ENCODE measurements around the gene SELENON. TPM values are rescaled to one million over a fixed set of nuclear protein-coding genes. Genes with fewer than 3 reads are reported as not detected.

Gene SELENON
- total and polyA plus RNA-seq, 7 experiments from 2014 or later, result 2.6 to 27.7 (median 25.2) TPM

- Histone ChIP-seq H3K4me1 (ENCODE audit: control insufficient read depth in 2 of 2, insufficient read depth in 2 of 2, low read length in 2 of 2) (peaks cover 9 to 10% of the 10 kb centered on the region in 2 donors), H3K27me3 (ENCODE audit: control insufficient read depth in 2 of 2, insufficient read depth in 2 of 2, low read length in 2 of 2) (no peaks in the 10 kb centered on the region), H3K4me3 (ENCODE audit: low read length) (no peak overlapping the region), H3K27ac (ENCODE audit: low read depth, low read length) (no peak overlapping the region), H3K9me3 (ENCODE audit: control insufficient read depth in 2 of 3, low read length in 3 of 3) (no peaks in the 10 kb centered on the region), H3K36me3 (ENCODE audit: control insufficient read depth in 2 of 3, insufficient read depth in 3 of 3, low read length in 3 of 3) (no peaks in the 10 kb centered on the region)
- H3K27me3 Mint-ChIP-seq, result no peaks in the 10 kb centered on the region
- H3K4me3 Mint-ChIP-seq, result no peak overlapping the region
- peaks cover 0 to 26% (median 24%) of the 10 kb centered on the region in 7 donors for H3K4me1 Mint-ChIP-seq
- DNase-seq (no peak), ATAC-seq (no peak)
- peaks cover 0 to 9% (median 0%) of the 10 kb centered on the region in 5 donors for H3K36me3 Mint-ChIP-seq
- H3K9me3 Mint-ChIP-seq, result no peaks in the 10 kb centered on the region
- intact Hi-C loops (cut with micrococcal nuclease), result no loop called here
- ChIA-PET POLR2A (interaction anchor here (0.9 to 1.3 kb wide), 2 partner anchors 12 to 17 kb away, joined by 3 read pairs; no protein-coding TSS in a partner anchor), CTCF (interaction anchor here (1.1 kb wide), 1 partner anchor 135 kb away, joined by 4 read pairs; the partner anchor contains the start of gene PAFAH2)
- H3K27ac Mint-ChIP-seq, result peak overlapping the region in 1 of 9 donors; percentile 67
These were observed 62.9 kb downstream of the SELENON start for GRCh38 chr1:25862785-25863485.

DNA sequence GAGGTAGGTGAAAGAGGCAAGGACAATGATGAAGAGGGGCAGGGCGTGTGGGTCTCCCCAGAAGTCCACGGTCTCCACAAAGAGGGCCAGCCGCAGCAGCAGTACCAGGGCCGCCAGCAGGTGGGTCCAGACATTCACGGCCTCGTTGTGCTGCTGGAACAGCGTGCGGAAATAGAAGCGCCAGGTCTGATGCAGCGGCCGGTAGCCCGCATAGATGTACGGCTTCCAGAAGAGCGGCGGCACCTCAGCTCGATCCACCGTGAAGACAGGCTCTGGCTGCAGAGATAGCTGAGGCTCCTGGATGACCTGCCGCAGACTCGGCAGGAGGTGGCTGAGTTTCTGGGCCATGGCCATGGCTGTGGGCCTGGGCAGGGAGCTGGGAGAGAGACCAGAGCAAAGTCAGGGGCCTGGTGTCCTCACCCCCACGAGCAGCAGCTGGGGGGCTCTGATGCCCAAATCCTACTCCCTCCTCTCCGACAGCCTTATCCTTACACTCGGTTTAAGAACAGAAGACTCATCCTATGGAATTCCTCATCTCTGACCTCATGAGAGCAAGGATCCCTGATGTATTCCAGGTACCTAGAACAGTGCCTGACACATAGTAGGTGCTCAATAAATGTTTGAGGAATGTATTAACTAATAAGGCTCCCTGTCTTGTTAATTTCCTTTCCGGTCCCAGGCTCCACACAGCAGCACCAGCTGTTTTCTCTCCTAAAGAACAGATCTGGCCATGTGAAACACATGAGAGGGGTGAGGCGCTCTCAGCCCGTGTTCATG is 63.7 kb downstream of the SELENON start:
- H3K4me1 ChIP-seq (ENCODE audit: control insufficient read depth in 2 of 2, insufficient read depth in 2 of 2, low read length in 2 of 2), result peaks cover 8 to 9% of the 10 kb centered on the region in 2 donors
- no peaks in the 10 kb centered on the region for H3K27me3 ChIP-seq (ENCODE audit: control insufficient read depth in 2 of 2, insufficient read depth in 2 of 2, low read length in 2 of 2)
- Mint-ChIP-seq H3K27me3 (no peaks in the 10 kb centered on the region), H3K4me3 (no peak overlapping the region), H3K27ac (peak overlapping the region in 1 of 9 donors; percentile 67), H3K4me1 (peaks cover 0 to 25% (median 18%) of the 10 kb centered on the region in 7 donors), H3K9me3 (no peaks in the 10 kb centered on the region), H3K36me3 (peaks cover 0 to 9% (median 0%) of the 10 kb centered on the region in 5 donors)
- intact Hi-C loops (cut with micrococcal nuclease), result no loop called here
- no peaks in the 10 kb centered on the region for H3K9me3 ChIP-seq (ENCODE audit: control insufficient read depth in 2 of 3, low read length in 3 of 3)
- no peak for ATAC-seq
- ChIA-PET CTCF (interaction anchor here (0.6 to 1.1 kb wide), 3 partner anchors 27 to 291 kb away, joined by 3 read pairs; partner anchors contain the start of gene PAFAH2), POLR2A (interaction anchor here (0.6 kb wide), 1 partner anchor 131 kb away, joined by 3 read pairs; no protein-coding TSS in a partner anchor)
- H3K36me3 ChIP-seq (ENCODE audit: control insufficient read depth in 2 of 3, insufficient read depth in 3 of 3, low read length in 3 of 3), result no peaks in the 10 kb centered on the region
- no peak overlapping the region for H3K4me3 ChIP-seq (ENCODE audit: low read length)
- no peak for DNase-seq
- H3K27ac ChIP-seq (ENCODE audit: low read depth, low read length), result no peak overlapping the region

DNA sequence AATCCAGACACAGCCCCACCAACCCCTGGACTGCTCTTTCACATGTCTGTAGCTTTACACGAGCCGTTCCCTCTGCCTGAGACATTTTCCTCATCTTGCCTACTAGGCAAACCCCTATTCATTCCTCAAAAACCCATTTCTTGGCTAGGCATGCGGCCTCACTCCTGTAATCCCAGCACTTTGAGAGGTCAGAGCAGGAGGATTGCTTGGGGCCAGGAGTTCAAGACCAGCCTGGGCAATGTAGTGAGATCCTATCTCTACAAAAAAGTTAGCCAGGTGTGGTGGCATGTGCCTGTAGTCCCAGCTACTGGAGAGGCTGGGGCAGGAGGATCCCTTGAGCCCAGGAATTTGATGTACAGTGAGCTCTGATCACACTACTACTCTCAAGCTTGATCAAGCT is 64.4 kb downstream of the SELENON start:
- no peak overlapping the region for H3K27ac ChIP-seq (ENCODE audit: low read depth, low read length)
- H3K4me1 ChIP-seq (ENCODE audit: control insufficient read depth in 2 of 2, insufficient read depth in 2 of 2, low read length in 2 of 2), result peaks cover 3 to 4% of the 10 kb centered on the region in 2 donors
- no peak for DNase-seq
- ChIA-PET POLR2A (interaction anchor here (0.6 to 1.2 kb wide), 2 partner anchors 14 to 130 kb away, joined by 3 read pairs; no protein-coding TSS in a partner anchor), CTCF (interaction anchor here (0.9 to 1.1 kb wide), 2 partner anchors 29 to 291 kb away, joined by 3 read pairs; no protein-coding TSS in a partner anchor)
- no peaks in the 10 kb centered on the region for H3K27me3 Mint-ChIP-seq
- H3K27me3 ChIP-seq (ENCODE audit: control insufficient read depth in 2 of 2, insufficient read depth in 2 of 2, low read length in 2 of 2), result no peaks in the 10 kb centered on the region
- intact Hi-C loops (cut with micrococcal nuclease), result no loop called here
- no peaks in the 10 kb centered on the region for H3K9me3 ChIP-seq (ENCODE audit: control insufficient read depth in 2 of 3, low read length in 3 of 3)
- peaks cover 0 to 17% (median 12%) of the 10 kb centered on the region in 7 donors for H3K4me1 Mint-ChIP-seq
- no peak for ATAC-seq
- H3K36me3 ChIP-seq (ENCODE audit: control insufficient read depth in 2 of 3, insufficient read depth in 3 of 3, low read length in 3 of 3), result no peaks in the 10 kb centered on the region
- no peaks in the 10 kb centered on the region for H3K9me3 Mint-ChIP-seq
- H3K4me3 Mint-ChIP-seq, result no peak overlapping the region
- H3K27ac Mint-ChIP-seq, result no peak overlapping the region
- H3K4me3 ChIP-seq (ENCODE audit: low read length), result no peak overlapping the region
- H3K36me3 Mint-ChIP-seq, result peaks cover 0 to 9% (median 0%) of the 10 kb centered on the region in 5 donors

DNA sequence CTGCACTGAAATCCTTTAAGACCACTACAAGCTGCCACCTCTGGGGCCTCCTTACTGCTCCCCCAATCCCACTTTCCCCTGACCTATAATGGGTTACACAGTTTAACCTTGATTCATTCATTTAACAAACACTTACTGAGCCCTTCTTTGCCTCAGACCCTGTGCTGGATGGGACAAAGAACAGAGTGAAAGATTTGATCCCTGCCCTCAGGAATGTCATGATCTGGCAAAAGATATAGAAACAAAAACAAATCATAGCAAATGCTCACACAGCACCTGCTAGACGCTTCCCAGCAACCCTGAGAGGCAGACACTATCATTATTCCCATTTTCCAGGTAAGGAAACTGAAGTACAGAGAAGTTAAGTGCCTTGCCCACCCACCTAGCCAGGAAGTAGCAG is 66.3 kb downstream of the SELENON start:
- intact Hi-C loops (cut with micrococcal nuclease), result no loop called here
- Histone ChIP-seq H3K36me3 (ENCODE audit: control insufficient read depth in 2 of 3, insufficient read depth in 3 of 3, low read length in 3 of 3) (no peaks in the 10 kb centered on the region), H3K4me3 (ENCODE audit: low read length) (no peak overlapping the region), H3K4me1 (ENCODE audit: control insufficient read depth in 2 of 2, insufficient read depth in 2 of 2, low read length in 2 of 2) (no peaks in the 10 kb centered on the region), H3K27ac (ENCODE audit: low read depth, low read length) (no peak overlapping the region), H3K9me3 (ENCODE audit: control insufficient read depth in 2 of 3, low read length in 3 of 3) (no peaks in the 10 kb centered on the region), H3K27me3 (ENCODE audit: control insufficient read depth in 2 of 2, insufficient read depth in 2 of 2, low read length in 2 of 2) (no peaks in the 10 kb centered on the region)
- Mint-ChIP-seq H3K36me3 (peaks cover 0 to 9% (median 0%) of the 10 kb centered on the region in 5 donors), H3K27ac (peak overlapping the region in 1 of 9 donors; percentile 78), H3K27me3 (no peaks in the 10 kb centered on the region), H3K4me3 (no peak overlapping the region), H3K4me1 (peaks cover 0 to 8% (median 4%) of the 10 kb centered on the region in 7 donors), H3K9me3 (no peaks in the 10 kb centered on the region)
- no peak for DNase-seq
- ChIA-PET CTCF (no interaction called here), POLR2A (interaction anchor here (0.6 kb wide), 1 partner anchor 752 kb away, joined by 4 read pairs; no protein-coding TSS in a partner anchor)
- no peak for ATAC-seq

DNA sequence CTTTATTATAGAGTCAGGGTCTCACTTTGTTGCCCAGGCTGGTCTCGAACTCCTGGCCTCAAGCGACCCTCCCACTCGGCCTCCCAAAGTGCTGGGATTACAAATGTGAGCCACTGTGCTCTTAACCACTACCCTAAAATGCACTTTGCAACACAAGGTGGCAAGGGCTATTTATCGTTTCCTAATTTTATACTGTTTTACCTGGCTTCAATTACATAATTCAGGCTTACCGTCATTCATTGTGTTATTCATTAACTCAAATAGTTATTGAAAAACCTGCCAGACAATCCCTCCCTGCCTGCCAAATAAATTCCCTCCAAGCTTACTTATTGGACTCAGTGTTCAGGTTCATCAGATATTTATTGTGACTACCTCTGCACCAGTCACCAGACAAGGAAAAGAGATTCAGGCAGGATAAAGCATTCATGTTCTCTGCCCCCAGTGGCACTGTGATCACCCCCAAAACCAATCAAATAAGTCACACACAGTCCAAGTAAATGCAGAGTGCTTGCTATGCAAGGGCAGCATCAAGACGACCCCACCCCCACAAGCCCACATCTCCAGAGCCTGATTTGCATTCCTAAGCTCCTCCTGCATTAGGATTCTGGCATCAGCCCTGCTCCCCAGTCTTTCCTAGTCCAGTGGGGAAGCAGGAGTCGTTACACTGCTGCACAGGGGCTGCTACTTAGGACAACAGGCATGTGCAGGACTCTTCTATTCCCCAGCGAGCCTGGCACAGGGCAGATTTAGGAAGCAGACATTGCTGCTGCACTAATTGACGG is 67.4 kb downstream of the SELENON start:
- DNase-seq, result no peak
- Histone ChIP-seq H3K27me3 (ENCODE audit: control insufficient read depth in 2 of 2, insufficient read depth in 2 of 2, low read length in 2 of 2) (no peaks in the 10 kb centered on the region), H3K9me3 (ENCODE audit: control insufficient read depth in 2 of 3, low read length in 3 of 3) (no peaks in the 10 kb centered on the region), H3K36me3 (ENCODE audit: control insufficient read depth in 2 of 3, insufficient read depth in 3 of 3, low read length in 3 of 3) (no peaks in the 10 kb centered on the region), H3K4me1 (ENCODE audit: control insufficient read depth in 2 of 2, insufficient read depth in 2 of 2, low read length in 2 of 2) (no peaks in the 10 kb centered on the region), H3K4me3 (ENCODE audit: low read length) (no peak overlapping the region), H3K27ac (ENCODE audit: low read depth, low read length) (no peak overlapping the region)
- Mint-ChIP-seq H3K4me1 (peaks cover 0 to 8% (median 0%) of the 10 kb centered on the region in 7 donors), H3K9me3 (no peaks in the 10 kb centered on the region), H3K27me3 (no peaks in the 10 kb centered on the region), H3K36me3 (peaks cover 0 to 9% (median 0%) of the 10 kb centered on the region in 5 donors), H3K4me3 (no peak overlapping the region), H3K27ac (no peak overlapping the region)
- intact Hi-C loops (cut with micrococcal nuclease), result no loop called here
- CTCF ChIA-PET, result no interaction called here
- ATAC-seq, result no peak
- POLR2A ChIA-PET, result no interaction called here

All from naive thymus-derived CD4-positive, alpha-beta T cell (primary cell).